Measurements from ENCODE around the gene FXR1. TPM values are rescaled to one million over a fixed set of nuclear protein-coding genes. Genes with fewer than 3 reads are reported as not detected.
"Not testable (repeated sequence)": the region's sequence is repeated elsewhere in the genome, so short reads cannot be mapped to it uniquely, and the experiment has no call there.

Gene FXR1
- 10 to 100 TPM; 41.5 to 88.5 (median 46.8) TPM for total RNA-seq
- long read RNA-seq, full-length matches to known transcripts: 5 of 10 reads
- long read RNA-seq, partial matches to known transcripts: 3 of 10 reads
- long read RNA-seq, other reads (novel, unspliced or antisense): 2 of 10 reads

GRCh38 chr3:180912304-180913296, at the start of gene FXR1:
FXR1 (plus strand) TSS chr3:180912670; CDS start chr3:180912686, 16 bp downstream.
- intact Hi-C loops (cut with DNase I): no loop called here
- peak; percentile 95 to 98 (median 96) for DNase-seq
- Histone ChIP-seq H3K27ac (peak within 1 kb of the TSS; percentile 93 to 96 (median 95)), H3K36me3 (no peaks in the 10 kb centered on the region), H3K27me3 (no peaks in the 10 kb centered on the region), H3K4me3 (peak within 1 kb of the TSS; percentile 81 to 89 (median 81)), H3K9me3 (no peaks in the 10 kb centered on the region), H3K4me1 (peaks cover 0 to 23% (median 7%) of the 10 kb centered on the region in 4 donors)
- TF ChIP-seq CTCF (IDR thresholded peaks at IDR 0.05): peak; percentile 78 to 89 (median 88)
- TF ChIP-seq POLR2A (IDR thresholded peaks at IDR 0.05): peak; percentile 38
- 0% methylated on average over 29 of the region's 68 CpGs for WGBS (ENCODE audit: insufficient coverage, low coverage, low lambda C conversion rate, missing lambda C conversion rate)
- peak; percentile 97 to 99 (median 98) for ATAC-seq

- DNase-seq (peak in 2 of 3 donors; percentile 40 to 56), ATAC-seq (peak; percentile 79 to 88 (median 80))
- Histone ChIP-seq H3K4me1 (no peaks in the 10 kb centered on the region), H3K9me3 (no peaks in the 10 kb centered on the region), H3K27me3 (no peaks in the 10 kb centered on the region), H3K27ac (peak overlapping the region in 1 of 3 donors; percentile 33), H3K4me3 (peak overlapping the region; percentile 13 to 22 (median 16)), H3K36me3 (no peaks in the 10 kb centered on the region)
- TF ChIP-seq CTCF (IDR thresholded peaks at IDR 0.05): no peak
- TF ChIP-seq POLR2A (IDR thresholded peaks at IDR 0.05): no peak
- WGBS (ENCODE audit: insufficient coverage, low coverage, low lambda C conversion rate, missing lambda C conversion rate): 13% methylated on average over 22 of the region's 28 CpGs
- intact Hi-C loops (cut with DNase I): no loop called here
These were observed 42.3 kb upstream of the FXR1 start for GRCh38 chr3:180870008-180870699.

GRCh38 chr3:180871901-180872300, 40.6 kb upstream of the FXR1 start:
- H3K4me1 ChIP-seq: no peaks in the 10 kb centered on the region
- no peaks in the 10 kb centered on the region for H3K36me3 ChIP-seq
- WGBS (ENCODE audit: insufficient coverage, low coverage, low lambda C conversion rate, missing lambda C conversion rate): 12% methylated on average over 3 of the region's 3 CpGs
- intact Hi-C loops (cut with DNase I): no loop called here
- H3K27ac ChIP-seq: no peak overlapping the region
- ATAC-seq (no peak), DNase-seq (no peak)
- H3K9me3 ChIP-seq: no peaks in the 10 kb centered on the region
- TF ChIP-seq CTCF (IDR thresholded peaks at IDR 0.05): no peak
- no peak for TF ChIP-seq POLR2A (IDR thresholded peaks at IDR 0.05)
- H3K4me3 ChIP-seq: no peak overlapping the region
- H3K27me3 ChIP-seq: no peaks in the 10 kb centered on the region

GRCh38 chr3:180872430-180872829, 40.0 kb upstream of the FXR1 start:
- intact Hi-C loops (cut with DNase I); H3K4me3 ChIP-seq; H3K9me3 ChIP-seq; H3K27ac ChIP-seq; H3K27me3 ChIP-seq; DNase-seq; H3K36me3 ChIP-seq; H3K4me1 ChIP-seq; ATAC-seq: not testable (repeated sequence)
- 64% methylated on average over 9 of the region's 9 CpGs for WGBS (ENCODE audit: insufficient coverage, low coverage, low lambda C conversion rate, missing lambda C conversion rate)
